ENCODE measurements around the gene ITPK1.

ITPK1 gene

DNA sequence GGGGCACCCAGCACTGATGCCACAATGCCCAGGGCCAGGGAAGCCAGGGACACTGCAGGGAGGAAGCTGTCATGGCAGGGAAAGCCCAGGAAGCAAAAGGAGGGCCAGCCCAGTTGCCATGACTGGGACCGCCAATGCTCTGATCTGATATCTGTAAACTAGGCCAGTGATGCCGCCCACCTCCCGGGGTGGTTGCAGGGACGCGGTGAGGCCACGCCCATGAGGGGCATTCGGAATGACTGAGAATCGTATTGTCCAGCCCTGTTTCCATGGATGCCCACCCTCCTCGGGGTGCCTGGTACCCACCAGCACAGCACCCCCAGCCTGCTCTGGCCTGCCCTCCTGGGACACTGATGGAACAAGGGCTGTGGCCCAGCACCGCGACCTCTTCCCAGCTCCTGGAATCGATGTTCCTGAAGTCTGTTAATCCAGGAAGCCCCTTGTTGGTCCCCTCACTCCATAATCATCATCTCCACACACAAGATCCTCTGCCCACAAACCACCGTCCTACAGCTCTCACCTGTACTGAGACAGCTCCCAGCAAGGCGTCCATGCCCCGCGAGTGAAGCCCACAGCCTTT, 144.0 kb downstream of the ITPK1 start:
- DNase-seq (ENCODE audit: low read depth in 2 of 3, low spot score in 1 of 3) = no peak

DNA sequence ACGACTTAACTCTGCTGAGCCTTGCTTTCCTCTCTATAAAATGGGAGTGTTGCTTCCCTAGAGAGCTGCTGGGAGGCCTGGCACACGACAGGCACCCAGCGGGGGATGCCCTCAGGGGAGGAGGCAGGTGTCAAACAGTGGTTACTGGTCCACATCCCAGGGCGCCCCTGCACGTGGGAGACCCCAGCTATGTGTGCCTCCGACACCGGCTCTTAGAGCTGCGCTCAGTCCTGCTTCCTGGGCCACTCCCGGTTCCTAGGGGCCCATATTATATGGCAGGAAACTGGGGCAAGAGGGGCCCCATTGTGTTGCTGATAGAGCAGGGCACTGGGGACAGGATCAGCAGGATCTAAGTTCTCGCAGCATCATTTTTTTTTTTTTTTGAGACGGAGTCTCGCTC, 145.5 kb downstream of the ITPK1 start:
- no peak for DNase-seq (ENCODE audit: low read depth in 2 of 3, low spot score in 1 of 3)

DNA sequence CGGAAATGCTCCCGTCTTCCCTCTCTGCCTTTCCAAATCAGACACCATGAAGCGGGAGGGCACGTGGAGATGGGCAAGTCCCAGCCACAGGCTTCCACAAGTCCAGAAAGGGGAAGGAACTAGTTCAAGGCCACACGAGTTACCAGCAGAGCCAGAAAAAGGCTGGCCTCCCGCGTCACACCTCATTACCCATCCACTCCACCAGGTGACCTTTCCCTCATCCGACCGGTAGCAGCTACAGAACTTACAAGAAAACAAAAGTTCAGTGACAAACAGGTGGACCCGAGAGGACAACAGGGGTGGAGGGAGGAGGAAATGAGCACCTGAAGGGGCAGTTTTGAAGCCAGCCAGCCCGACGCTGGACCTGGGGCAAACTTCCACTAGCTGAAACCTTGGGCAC, 145.9 kb downstream of the ITPK1 start:
- no peak for DNase-seq (ENCODE audit: low read depth in 2 of 3, low spot score in 1 of 3)

DNA sequence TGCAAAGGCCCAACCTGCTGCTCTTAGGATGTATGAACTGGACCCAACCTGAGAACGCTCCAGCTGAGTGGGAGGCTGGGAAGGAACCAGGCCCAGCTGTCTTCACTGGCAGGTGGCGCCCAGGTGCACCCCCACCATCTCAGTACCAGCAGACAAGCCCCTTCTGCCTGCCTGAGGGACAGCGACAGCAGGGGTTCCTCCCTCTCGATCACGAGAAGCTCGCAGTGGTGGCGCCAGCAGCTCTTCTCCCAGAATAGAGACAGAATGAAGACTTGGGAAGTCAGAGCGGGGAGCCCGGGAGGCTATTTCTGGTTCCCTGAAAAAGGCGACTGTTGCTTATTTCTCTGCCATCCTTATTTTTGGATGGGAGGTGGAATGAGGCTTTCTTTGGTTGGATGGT, 146.3 kb downstream of the ITPK1 start:
- no peak for DNase-seq (ENCODE audit: low read depth in 2 of 3, low spot score in 1 of 3)

DNA sequence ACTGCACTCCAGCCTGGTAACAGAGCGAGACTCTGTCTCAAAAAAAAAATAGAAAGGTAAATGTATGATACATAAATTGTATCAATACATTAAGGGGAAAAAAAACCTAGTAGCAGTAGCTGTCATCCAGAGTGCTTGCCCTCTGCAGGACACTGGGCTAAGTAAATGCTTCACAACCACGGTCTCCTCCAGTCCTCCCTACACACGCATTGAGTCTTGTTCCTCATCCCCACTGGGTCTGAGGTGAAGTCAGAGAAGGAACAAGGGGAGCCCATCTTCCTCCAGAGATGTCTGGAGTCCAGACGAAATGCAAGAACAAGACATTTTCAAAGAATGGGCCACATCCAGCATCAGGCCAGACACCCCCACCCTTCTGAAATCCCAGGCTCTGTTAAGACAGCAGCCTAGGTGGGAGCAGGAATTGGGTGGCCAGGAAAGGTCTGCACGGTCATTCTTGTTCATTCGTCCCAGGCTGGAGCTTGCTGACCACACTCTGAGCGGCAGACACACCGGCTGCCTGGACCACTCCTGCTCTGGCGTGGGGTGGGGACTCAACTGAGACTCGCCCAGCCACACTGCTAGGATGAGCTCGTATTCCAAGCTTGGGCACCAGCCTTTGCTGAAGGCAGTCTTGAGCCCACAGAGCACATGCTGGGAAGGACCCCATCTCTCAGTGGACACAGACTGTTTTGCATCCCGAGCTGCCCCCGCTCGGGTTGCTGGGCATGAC, 147.3 kb downstream of the ITPK1 start:
- DNase-seq (ENCODE audit: low read depth in 2 of 3, low spot score in 1 of 3) = no peak

DNA sequence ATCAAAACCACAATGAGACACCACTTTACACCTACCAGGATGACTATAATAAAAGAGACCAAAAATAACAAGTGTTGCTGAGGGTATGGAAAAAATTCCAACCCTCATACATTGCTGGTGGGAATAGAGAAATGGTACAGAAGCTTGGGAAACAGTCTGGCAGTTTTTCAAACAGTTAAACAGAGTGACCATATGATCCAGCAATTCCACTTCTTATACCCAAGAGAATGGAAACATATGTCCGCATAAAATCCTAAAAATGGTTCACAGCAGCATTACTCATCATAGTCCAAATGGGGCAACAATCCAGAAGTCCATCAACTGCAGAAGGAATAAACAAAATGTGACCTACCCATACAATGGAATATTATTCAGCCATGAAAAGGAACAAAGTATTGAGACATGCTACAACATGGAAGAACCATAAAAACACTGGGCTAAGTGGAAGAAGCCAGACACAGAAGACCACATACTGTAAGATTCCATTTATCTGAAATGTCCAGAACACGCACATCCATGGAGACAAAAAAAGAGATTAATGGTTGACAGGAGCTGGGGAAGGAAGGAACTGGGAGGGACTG, 148.3 kb downstream of the ITPK1 start:
- no peak for DNase-seq (ENCODE audit: low read depth in 2 of 3, low spot score in 1 of 3)

DNA sequence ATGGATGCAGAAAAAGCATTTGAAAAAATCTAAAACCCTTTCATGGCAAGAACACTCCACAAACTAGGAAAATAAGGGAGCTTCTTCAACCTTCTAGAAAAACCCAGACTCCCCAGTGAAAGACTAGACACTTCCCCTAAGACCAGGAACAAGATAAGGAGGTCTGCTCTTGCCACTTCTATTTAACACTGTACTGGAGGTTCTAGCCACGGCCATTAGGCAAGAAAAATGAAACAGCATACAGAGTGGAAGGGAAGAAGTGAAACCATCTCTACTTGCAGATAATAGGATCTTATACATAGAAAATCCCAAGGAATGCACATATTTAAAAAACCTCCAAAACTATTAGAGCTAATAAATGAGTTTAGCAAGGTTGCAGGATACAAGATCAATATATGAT, 150.4 kb downstream of the ITPK1 start:
- no peak for DNase-seq (ENCODE audit: low read depth in 2 of 3, low spot score in 1 of 3)

DNA sequence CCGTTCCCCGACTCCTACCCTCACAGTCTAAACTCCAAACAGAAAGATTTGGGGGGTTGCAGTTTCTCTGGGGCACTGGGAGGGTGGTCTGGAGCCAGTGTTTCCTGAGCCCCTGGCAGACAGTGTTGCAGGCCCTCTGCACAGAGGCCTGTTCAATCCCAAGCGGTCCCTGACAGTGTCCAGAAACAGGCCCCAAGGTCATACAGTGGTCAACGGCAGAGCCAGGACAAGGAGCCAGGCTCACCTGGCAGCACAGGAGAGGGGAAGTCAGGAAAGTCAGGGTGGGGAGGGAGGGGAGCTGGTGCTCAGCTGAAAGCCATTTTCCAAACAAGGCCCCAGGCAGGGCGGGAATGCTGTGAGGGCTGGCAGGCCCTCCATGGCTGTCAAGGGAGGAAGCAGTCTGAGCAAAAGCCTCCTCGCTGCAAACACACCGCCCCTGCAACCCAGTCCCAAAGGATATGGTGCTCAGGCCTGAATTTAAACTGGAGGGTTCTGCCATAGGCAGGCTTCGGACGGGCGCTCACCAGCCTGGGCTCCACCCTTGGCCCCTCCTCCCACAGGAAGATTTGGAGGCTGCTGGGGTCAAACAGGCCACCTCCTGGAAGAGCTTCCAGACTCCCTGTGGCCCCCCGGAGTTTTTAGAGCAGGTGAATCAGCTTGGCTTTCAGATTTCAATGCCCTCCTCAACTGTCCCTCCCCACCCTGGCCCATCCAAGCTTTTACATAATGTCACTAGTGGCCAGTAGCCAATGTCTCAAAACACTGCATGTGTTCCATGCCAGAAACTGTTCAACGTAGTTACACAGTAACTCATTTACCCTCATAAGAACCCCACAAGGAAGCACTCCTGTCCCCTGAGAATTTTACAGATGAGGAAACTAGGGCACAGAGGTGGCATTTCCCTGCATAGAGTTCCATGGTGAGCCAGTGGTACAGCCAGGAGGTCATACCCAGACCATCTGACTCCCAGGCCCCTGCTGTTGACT, 151.3 kb downstream of the ITPK1 start:
- no peak for DNase-seq (ENCODE audit: low read depth in 2 of 3, low spot score in 1 of 3)

DNA sequence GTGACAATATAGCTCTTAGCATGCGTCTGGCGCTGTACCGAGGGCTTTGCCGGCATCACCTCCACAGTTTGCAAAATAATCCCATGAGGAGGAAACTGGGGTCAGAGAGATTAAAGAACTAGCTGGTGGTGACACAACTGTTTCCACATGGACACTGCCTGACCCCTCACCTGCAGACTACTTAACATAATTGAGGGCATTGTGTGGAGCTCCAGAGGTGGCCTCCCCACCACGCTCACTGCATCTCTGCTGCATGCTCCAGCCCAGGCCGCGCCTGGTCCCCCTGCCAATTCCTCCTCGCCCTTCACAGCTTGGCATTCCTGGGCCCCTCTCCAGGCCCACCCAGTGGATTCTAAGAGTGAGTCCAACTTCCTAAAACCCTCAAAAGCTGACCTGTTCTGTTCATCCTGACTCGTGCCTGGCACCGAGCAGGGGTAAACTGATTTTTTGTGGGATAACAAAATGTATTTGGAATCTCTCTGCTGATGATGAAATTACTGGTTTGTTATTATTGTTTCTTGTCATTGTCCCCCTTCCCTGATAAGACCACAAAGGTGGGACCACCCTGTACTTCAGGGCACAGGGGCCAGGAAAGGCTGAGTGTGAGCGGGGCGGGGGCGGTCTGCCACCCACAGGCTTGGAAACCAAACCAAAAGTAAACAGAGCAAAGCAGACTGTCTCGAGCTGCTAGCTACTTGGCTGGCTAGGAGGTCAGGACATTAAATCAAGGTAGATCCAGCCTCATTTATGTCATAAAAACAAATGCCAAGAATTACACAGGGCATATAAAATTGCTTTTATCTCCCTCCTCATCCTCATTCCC, 152.2 kb downstream of the ITPK1 start:
- DNase-seq (ENCODE audit: low read depth in 2 of 3, low spot score in 1 of 3) = no peak

DNA sequence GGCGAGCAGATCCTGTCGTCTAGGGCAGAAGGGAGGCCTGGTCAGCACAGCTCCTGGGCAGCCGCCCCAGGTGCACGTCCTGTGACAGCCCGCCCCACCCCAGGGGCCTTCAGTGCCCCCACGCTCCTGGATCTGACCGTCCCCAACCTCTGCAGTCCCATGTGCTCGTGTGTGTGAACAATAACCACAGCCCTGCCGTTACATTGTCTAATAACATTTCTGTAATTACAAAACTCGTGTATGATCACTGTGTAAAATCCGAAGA, 153.0 kb downstream of the ITPK1 start:
- DNase-seq (ENCODE audit: low read depth in 2 of 3, low spot score in 1 of 3) = no peak

DNA sequence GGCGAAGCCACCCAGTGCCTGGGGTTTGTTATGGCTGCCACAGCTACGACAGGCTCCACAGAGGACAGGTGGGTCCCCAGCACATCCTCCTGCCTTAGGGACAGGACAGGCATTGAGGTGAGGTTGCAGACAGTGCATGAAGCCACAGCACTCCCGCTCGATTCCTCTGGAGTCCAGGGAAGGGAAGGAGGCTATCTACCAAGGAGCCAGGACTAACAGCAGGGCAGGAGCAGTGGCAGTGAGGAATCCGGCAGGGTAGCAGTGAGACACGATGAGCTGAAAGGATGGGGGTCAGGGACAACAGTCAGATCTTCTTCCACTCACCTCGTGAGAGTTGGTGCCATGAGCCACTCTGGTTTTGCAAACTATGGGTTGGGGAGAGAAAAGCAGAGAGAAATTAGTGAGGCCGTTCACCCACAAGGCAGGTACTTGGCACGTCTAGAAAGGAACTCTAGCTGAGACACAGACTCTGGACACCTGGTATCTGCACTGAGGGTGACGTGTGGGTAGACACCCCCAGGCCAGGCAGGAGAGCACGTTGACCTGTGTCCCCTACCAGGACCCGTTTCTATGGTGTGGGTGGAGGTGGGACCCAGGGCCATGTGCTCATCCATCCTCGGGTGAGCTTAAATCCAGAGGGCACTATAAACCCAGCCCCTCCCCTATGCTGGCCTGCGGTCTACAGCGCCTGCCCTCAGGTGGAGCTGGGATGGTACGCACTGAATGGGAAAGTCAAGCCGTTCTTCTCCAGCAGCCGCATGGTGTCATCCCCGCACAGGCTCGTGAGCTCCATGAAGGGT, 153.5 kb downstream of the ITPK1 start:
- no peak for DNase-seq (ENCODE audit: low read depth in 2 of 3, low spot score in 1 of 3)

DNA sequence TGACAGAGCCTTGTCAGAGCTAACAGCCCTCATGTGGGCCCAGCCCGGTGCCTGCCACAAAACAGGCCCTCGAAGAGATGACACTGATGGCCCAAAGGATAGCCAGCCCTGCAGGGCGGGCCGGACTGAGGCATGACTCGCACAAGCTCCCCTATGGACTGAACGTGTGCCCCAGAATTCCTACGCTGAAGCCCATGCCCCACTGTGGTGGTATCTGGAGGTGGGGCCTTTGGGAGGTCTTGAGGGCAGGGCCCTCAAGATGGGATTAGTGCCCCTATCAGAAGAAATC, 154.2 kb downstream of the ITPK1 start:
- DNase-seq (ENCODE audit: low read depth in 2 of 3, low spot score in 1 of 3) = no peak

DNA sequence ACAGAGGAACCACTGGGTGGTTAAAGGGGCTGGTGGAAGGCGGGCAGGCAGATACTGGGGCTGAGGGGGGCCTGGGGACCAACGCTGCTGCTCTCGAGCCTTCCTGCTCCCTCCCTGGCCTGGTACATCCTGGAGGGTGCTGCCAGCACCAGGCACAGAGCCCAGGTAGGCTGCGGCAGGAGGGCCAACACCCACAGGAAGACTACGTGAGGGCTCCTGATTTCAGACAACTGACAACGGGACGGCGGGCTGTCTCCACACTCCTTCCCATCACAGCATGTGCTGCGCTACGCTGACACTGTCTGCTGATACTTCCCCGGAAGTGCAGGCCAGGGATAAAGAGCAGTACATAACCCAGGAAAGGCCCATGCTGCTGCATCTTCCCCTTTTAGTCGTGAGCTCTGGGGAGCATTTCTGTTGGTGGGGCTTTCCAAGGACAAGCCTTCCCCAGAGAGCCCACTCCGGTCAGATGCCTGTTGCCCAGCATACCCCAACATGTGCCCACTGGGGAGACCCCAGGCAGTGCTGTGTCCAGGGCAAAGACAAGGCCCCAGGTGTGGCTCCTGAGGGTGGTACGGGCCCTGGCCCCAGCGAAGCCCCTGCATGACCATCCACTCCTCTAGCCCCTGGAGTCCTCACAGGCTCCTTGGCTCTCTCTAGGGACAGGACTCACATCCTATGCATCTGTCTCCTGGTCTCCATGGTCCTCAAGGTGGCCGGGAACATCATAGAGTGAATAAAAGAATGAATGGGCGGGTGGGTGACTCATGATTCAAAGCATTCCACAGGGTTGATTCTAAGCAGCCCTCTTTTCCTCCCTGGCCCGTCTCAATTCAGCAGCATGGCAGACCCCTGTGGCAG, 154.8 kb downstream of the ITPK1 start:
- DNase-seq (ENCODE audit: low read depth in 2 of 3, low spot score in 1 of 3) = no peak

DNA sequence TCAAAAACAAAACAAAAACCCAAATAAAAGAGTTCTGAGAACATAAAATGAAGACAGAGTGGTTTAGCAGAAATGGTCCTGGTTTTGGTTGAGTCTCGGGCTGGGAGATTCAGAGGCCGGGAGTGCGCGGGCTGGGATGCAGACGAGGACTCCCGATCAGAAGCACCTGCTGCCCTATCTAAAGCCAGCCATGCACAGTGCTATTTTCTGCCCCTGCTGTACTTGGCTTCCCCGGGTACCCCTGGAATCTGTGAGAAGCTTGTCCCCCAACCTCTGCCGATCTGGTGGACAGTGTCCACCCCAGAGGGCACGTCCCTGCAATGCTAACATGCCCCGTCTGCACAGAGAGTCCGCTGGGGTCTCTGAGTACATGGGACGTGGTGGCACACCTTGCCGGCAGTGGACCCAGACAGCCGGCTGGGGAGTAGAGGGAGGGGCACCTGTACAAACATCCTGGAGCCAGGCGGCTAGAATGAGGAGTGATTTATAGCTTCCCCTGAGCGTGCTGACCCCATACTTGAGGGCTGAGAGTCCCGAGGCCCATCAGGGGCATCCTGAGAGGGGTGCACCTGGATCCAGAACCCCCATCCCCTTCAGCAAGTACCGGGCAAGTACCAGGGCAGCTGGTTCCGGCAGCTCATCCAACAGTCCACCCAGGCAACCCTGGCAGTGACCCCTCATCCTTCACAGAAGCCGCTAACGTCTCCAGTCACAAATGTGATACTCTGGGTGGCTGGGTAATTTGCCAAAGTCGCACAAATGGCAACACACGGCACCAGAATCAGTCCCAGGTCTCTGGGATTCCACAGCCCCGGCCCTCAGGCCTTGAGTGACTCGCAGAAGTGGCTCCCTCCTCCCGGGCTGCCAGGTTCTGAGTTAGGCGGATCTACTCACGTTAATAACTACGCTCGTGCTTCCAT, 155.7 kb downstream of the ITPK1 start:
- no peak for DNase-seq (ENCODE audit: low read depth in 2 of 3, low spot score in 1 of 3)

DNA sequence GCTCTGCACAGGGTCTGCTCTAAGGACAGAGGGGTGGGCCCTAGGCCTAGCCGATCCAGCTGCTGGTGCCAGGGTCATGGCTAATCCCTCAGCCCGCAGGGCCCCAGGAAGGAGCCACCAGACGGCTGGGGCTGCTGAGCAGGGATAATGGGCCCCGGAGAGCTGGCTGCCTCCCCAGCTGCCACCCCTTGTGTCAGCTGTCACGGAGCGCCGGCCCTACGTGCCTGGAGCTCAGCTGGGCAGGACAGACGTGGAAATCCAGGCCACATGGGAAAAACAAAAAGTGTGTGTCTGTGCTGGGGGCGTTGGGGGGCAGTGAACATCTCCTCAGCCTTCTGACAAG, 156.6 kb downstream of the ITPK1 start:
- DNase-seq (ENCODE audit: low read depth in 2 of 3, low spot score in 1 of 3) = no peak

DNA sequence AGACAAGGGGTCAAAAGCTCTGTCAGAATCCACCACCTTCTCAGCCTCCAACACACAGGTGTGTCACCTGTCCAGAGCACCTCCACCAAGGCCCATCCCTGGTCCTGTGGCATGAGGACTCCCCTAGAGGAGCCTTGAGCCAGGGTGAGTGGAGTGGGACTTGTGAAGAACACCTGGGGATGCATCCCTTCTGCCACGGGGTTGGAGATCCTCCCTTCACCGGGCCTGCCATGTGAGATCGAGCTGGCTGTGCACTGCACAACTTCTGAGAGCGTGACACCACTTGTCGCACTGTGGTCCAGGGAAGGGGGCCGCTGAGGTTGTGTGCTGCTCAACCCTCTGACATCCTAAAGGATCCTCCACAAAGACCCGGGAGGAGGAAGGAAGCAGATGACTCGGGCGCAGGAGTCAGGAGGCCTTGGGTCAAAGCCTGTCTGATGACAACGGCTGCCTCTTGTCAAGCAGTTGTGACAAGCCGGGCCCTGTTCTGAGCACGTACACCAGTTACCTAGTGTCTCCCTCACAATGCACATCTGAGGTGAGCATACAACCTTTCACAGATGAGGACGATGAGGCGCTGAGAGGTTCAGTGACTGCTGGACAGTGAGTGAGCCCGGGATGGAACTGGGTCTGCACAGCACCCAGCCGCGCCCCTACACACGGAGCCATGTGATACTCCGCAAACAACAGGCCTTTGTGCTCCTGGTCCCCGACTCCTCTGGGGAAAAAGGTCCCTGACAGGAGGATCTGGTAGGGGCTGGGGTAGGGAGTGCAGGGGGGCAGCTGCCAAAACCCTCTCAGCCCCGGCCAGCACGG, 157.1 kb downstream of the ITPK1 start:
- DNase-seq (ENCODE audit: low read depth in 2 of 3, low spot score in 1 of 3) = no peak

DNA sequence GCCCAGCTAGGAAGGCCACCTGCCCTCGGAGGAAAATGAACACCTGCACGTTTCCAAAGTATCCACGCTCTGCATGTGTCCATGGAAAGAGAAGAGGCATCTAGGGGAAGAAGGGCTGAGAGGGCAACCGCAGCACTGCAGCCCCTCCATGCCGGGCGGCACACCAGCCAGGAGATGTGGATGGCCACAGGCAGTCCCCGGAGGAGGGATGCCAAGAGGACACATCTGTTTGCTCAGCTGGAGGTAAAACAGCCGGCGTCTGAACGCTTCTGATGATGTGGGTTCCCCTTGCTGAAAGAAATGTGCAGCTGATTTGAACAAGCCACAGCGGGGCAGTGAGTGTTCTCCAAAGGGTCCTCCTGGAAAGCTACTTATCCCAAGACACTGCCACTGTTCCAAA, 158.8 kb downstream of the ITPK1 start:
- no peak for DNase-seq (ENCODE audit: low read depth in 2 of 3, low spot score in 1 of 3)

DNA sequence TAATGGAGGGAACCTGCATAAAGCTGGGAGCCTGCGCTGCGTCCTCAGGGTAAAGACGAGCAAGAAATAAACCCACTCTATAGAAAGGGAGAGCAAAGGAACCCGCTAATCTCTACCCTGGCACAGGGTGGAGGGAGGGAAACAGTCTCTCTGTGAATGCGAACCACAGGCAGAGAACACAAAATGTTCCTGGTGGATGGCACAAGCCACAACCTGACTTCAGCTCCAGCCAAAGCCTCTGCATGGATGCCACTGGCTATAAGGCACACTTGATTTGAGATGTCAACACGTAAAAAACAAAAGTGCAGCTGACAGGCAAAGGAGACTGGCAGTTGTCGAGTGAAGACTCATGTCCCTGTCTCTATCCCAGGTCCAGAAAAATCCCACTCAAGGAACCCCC, 160.3 kb downstream of the ITPK1 start:
- DNase-seq (ENCODE audit: low read depth in 2 of 3, low spot score in 1 of 3) = no peak

Measured in stimulated activated CD4-positive, alpha-beta T cell treated with anti-CD3 and anti-CD28 coated beads, Interleukin-12 subunit alpha, Interleukin-12 subunit beta, amount 100 ng/mL, for 48 hours (primary cell).